Coronary artery (tissue), 2 donors: ENCODE data around the gene MEGF11.

ENCODE experiments used
- DNase-seq: peaks from one replicate; pipeline ENCODE4 v3.0.0-alpha.2; 2017; ENCODE audit warnings: low spot score
- H3K27ac ChIP-seq, 2 donors: fragments of 200-600 bp; sonication (generic); one replicate each; pipeline ENCODE4 v1.5.1; 2016 to 2019
- H3K4me3 ChIP-seq: fragments of 200-600 bp; sonication (generic); 2 replicates; pipeline ENCODE4 v1.5.1; 2016; ENCODE audit warnings: mild to moderate bottlenecking, moderate library complexity
- CTCF ChIP-seq: fragments of 200-600 bp; sonication (generic); IDR thresholded peaks from one replicate; pipeline ENCODE4 v1.5.1; 2019; ENCODE audit warnings: antibody characterized with exemption

The MEGF11 gene

GRCh38 chr15:66154581-66154980 lies 99.0 kb downstream of the MEGF11 start:
- Histone ChIP-seq H3K27ac (no peak overlapping the region), H3K4me3 (no peak overlapping the region)
- DNase-seq, result no peak
- no peak for TF ChIP-seq CTCF

GRCh38 chr15:66153549-66154415 lies 99.8 kb downstream of the MEGF11 start:
- no peak for DNase-seq
- H3K27ac ChIP-seq, result no peak overlapping the region
- TF ChIP-seq CTCF, result no peak
- no peak overlapping the region for H3K4me3 ChIP-seq

- TF ChIP-seq CTCF, result no peak
- no peak for DNase-seq
- no peak overlapping the region for H3K4me3 ChIP-seq
- H3K27ac ChIP-seq, result no peak overlapping the region
Observed at GRCh38 chr15:66152650-66153049, 100.9 kb downstream of the MEGF11 start.

GRCh38 chr15:66151809-66152208 lies 101.7 kb downstream of the MEGF11 start:
- no peak for DNase-seq
- no peak for TF ChIP-seq CTCF
- Histone ChIP-seq H3K4me3 (no peak overlapping the region), H3K27ac (no peak overlapping the region)

GRCh38 chr15:66149871-66150270 lies 103.7 kb downstream of the MEGF11 start:
- no peak for TF ChIP-seq CTCF
- no peak overlapping the region for H3K27ac ChIP-seq

GRCh38 chr15:66148187-66148586 lies 105.4 kb downstream of the MEGF11 start:
- TF ChIP-seq CTCF, result no peak
- Histone ChIP-seq H3K4me3 (no peak overlapping the region), H3K27ac (no peak overlapping the region)
- DNase-seq, result no peak

More at GRCh38 chr15:66149871-66150270, 103.7 kb downstream of the MEGF11 start:
- DNase-seq, result no peak
- H3K4me3 ChIP-seq, result no peak overlapping the region

GRCh38 chr15:66147440-66147839 lies 106.1 kb downstream of the MEGF11 start:
- no peak for DNase-seq
- H3K27ac ChIP-seq, result no peak overlapping the region
- no peak for TF ChIP-seq CTCF

More at GRCh38 chr15:66147440-66147839, 106.1 kb downstream of the MEGF11 start:
- H3K4me3 ChIP-seq, result no peak overlapping the region
